Esophagus (tissue), 2 donors: ENCODE results near the gene TRDN. TPM values are rescaled to one million over a fixed set of nuclear protein-coding genes. Genes with fewer than 3 reads are reported as not detected.
"Not testable (repeated sequence)": the region's sequence is repeated elsewhere in the genome, so short reads cannot be mapped to it uniquely, and the experiment has no call there.

ENCODE experiments used
- H3K27ac ChIP-seq, 2 donors: one replicate each; pipeline ENCODE4 v1.5.1; 2013; ENCODE audit warnings: low read depth in 2 of 2, mild to moderate bottlenecking in 2 of 2, inconsistent platforms in 1 of 2, low read length in 1 of 2, moderate library complexity in 1 of 2
- H3K27me3 ChIP-seq, 2 donors: one replicate each; pipeline ENCODE4 v1.6.1; 2013; ENCODE audit warnings: low read length in 2 of 2, control low read depth in 1 of 2, mild to moderate bottlenecking in 1 of 2; ENCODE audit not compliant: insufficient read depth in 2 of 2, control insufficient read depth in 1 of 2
- H3K36me3 ChIP-seq, 2 donors: one replicate each; pipeline ENCODE4 v1.6.1; 2013; ENCODE audit warnings: low read length in 1 of 2; ENCODE audit not compliant: control insufficient read depth in 2 of 2, insufficient read depth in 2 of 2
- H3K4me1 ChIP-seq, 2 donors: one replicate each; pipeline ENCODE4 v1.6.1; 2013; ENCODE audit warnings: low read length in 1 of 2; ENCODE audit not compliant: control insufficient read depth in 2 of 2, insufficient read depth in 2 of 2
- H3K4me3 ChIP-seq, 2 donors: one replicate each; pipeline ENCODE4 v1.5.1; 2013; ENCODE audit warnings: low read length in 2 of 2, mild to moderate bottlenecking in 2 of 2, low read depth in 1 of 2, moderate library complexity in 1 of 2
- H3K9me3 ChIP-seq, 2 donors: one replicate each; pipeline ENCODE4 v1.6.1; 2013; ENCODE audit warnings: mild to moderate bottlenecking in 2 of 2, low read depth in 1 of 2, low read length in 1 of 2, moderate library complexity in 1 of 2; ENCODE audit not compliant: control insufficient read depth in 2 of 2, insufficient read depth in 1 of 2
- WGBS, 2 donors: extraction: QIAGEN DNeasy Blood & Tissue Kit; methylation state at CpG; one replicate each; pipeline ENCODE4 v1.1.7; 2013; 5-methylcytosine and 5-hydroxymethylcytosine counted together
- polyA plus RNA-seq, 2 donors: library from polyadenylated mRNA; stranded (reverse); fragments of 200-250 nt; gene quantifications; one replicate each; pipeline ENCODE4 v1.2.3, GENCODE V29; 2013
- donor health status: healthy with polysubstance abuse.
- donor health status: Bipolar disorder and iron deficiency.

Gene TRDN
- polyA plus RNA-seq, 2 donors: 0.01 TPM; not detected in 1

- not testable (repeated sequence) for H3K27me3 ChIP-seq, H3K9me3 ChIP-seq, H3K4me1 ChIP-seq, H3K27ac ChIP-seq, H3K36me3 ChIP-seq, H3K4me3 ChIP-seq
These were observed 183.7 kb downstream of the TRDN start for GRCh38 chr6:123453071-123453470.

- no peak overlapping the region for H3K27ac ChIP-seq
- no peaks in the 10 kb centered on the region for H3K9me3 ChIP-seq
- no peak overlapping the region for H3K4me3 ChIP-seq
- H3K27me3 ChIP-seq: no peaks in the 10 kb centered on the region
- 66 to 70% methylated on average over 7 of the region's 7 CpGs for WGBS, 2 donors
- H3K36me3 ChIP-seq: no peaks in the 10 kb centered on the region
- H3K4me1 ChIP-seq: peaks cover 0 to 2% of the 10 kb centered on the region in 2 donors
These were observed 188.4 kb downstream of the TRDN start for GRCh38 chr6:123448306-123448884.

- WGBS, 2 donors: 71 to 75% methylated on average over 4 of the region's 4 CpGs
- H3K4me3 ChIP-seq: no peak overlapping the region
- no peak overlapping the region for H3K27ac ChIP-seq
- no peaks in the 10 kb centered on the region for H3K27me3 ChIP-seq
- H3K9me3 ChIP-seq: no peaks in the 10 kb centered on the region
- H3K4me1 ChIP-seq: peaks cover 0 to 2% of the 10 kb centered on the region in 2 donors
- H3K36me3 ChIP-seq: no peaks in the 10 kb centered on the region
These were observed 189.3 kb downstream of the TRDN start for GRCh38 chr6:123447315-123447937.

GRCh38 chr6:123439371-123439770 lies 197.4 kb downstream of the TRDN start:
- no peaks in the 10 kb centered on the region for H3K27me3 ChIP-seq
- H3K4me3 ChIP-seq: no peak overlapping the region
- H3K27ac ChIP-seq: no peak overlapping the region
- no peaks in the 10 kb centered on the region for H3K36me3 ChIP-seq
- WGBS, 2 donors: 28 to 30% methylated on average over 3 of the region's 3 CpGs
- no peaks in the 10 kb centered on the region for H3K9me3 ChIP-seq
- no peaks in the 10 kb centered on the region for H3K4me1 ChIP-seq

GRCh38 chr6:123434186-123434585 lies 202.6 kb downstream of the TRDN start:
- Histone ChIP-seq H3K27me3 (no peaks in the 10 kb centered on the region), H3K27ac (no peak overlapping the region), H3K9me3 (no peaks in the 10 kb centered on the region), H3K4me3 (no peak overlapping the region), H3K4me1 (no peaks in the 10 kb centered on the region), H3K36me3 (no peaks in the 10 kb centered on the region)

- 55 to 69% methylated on average over 3 of the region's 3 CpGs for WGBS, 2 donors
- no peak overlapping the region for H3K27ac ChIP-seq
- no peaks in the 10 kb centered on the region for H3K9me3 ChIP-seq
- no peak overlapping the region for H3K4me3 ChIP-seq
- H3K4me1 ChIP-seq: no peaks in the 10 kb centered on the region
- H3K27me3 ChIP-seq: no peaks in the 10 kb centered on the region
- H3K36me3 ChIP-seq: no peaks in the 10 kb centered on the region
These were observed 205.8 kb downstream of the TRDN start for GRCh38 chr6:123430970-123431369.

- Histone ChIP-seq H3K9me3 (no peaks in the 10 kb centered on the region), H3K4me1 (no peaks in the 10 kb centered on the region), H3K27me3 (no peaks in the 10 kb centered on the region), H3K4me3 (no peak overlapping the region), H3K27ac (no peak overlapping the region), H3K36me3 (no peaks in the 10 kb centered on the region)
- 71 to 88% methylated on average over 1 of the region's 1 CpG for WGBS, 2 donors
These were observed 209.7 kb downstream of the TRDN start for GRCh38 chr6:123427008-123427407.

- H3K9me3 ChIP-seq: no peaks in the 10 kb centered on the region
- H3K27me3 ChIP-seq: no peaks in the 10 kb centered on the region
- no peak overlapping the region for H3K4me3 ChIP-seq
- H3K4me1 ChIP-seq: no peaks in the 10 kb centered on the region
- no peak overlapping the region for H3K27ac ChIP-seq
- 68 to 69% methylated on average over 1 of the region's 1 CpG for WGBS, 2 donors
- no peaks in the 10 kb centered on the region for H3K36me3 ChIP-seq
These were observed 213.6 kb downstream of the TRDN start for GRCh38 chr6:123423130-123423529.

GRCh38 chr6:123420512-123420911 lies 216.2 kb downstream of the TRDN start:
- H3K27ac ChIP-seq: no peak overlapping the region
- H3K4me3 ChIP-seq: no peak overlapping the region
- no peaks in the 10 kb centered on the region for H3K36me3 ChIP-seq
- no peaks in the 10 kb centered on the region for H3K4me1 ChIP-seq
- no peaks in the 10 kb centered on the region for H3K27me3 ChIP-seq
- H3K9me3 ChIP-seq: no peaks in the 10 kb centered on the region
- WGBS, 2 donors: 67 to 79% methylated on average over 1 of the region's 1 CpG

GRCh38 chr6:123418071-123418470 lies 218.7 kb downstream of the TRDN start:
- Histone ChIP-seq H3K36me3 (no peaks in the 10 kb centered on the region), H3K27me3 (no peaks in the 10 kb centered on the region), H3K27ac (no peak overlapping the region), H3K4me1 (no peaks in the 10 kb centered on the region), H3K4me3 (no peak overlapping the region), H3K9me3 (no peaks in the 10 kb centered on the region)
- 65 to 74% methylated on average over 3 of the region's 3 CpGs for WGBS, 2 donors
